GM19035 (cell line): ENCODE results near the gene TAF11L2.
"Not testable (repeated sequence)": the region's sequence is repeated elsewhere in the genome, so short reads cannot be mapped to it uniquely, and the experiment has no call there.

ENCODE experiments used
- ATAC-seq: cut with Tn5 transposase; IDR thresholded peaks from one replicate; pipeline ENCODE4 v1.9.1; 2021; ENCODE audit not compliant: unreplicated experiment

The TAF11L2 gene

GRCh38 chr5:17497931-17498330 is at the start of gene TAF11L2:
Gene TAF11L2, plus strand, starts transcription at chr5:17498231.
- not testable (repeated sequence) for ATAC-seq

- ATAC-seq: no peak
Measured at GRCh38 chr5:17448877-17449276, 49.2 kb upstream of the TAF11L2 start.

- no peak for ATAC-seq
Measured at GRCh38 chr5:17452936-17453335, 45.1 kb upstream of the TAF11L2 start.

- ATAC-seq: no peak
Measured at GRCh38 chr5:17455942-17456341, 42.1 kb upstream of the TAF11L2 start.

GRCh38 chr5:17461793-17462192 is 36.2 kb upstream of the TAF11L2 start:
- ATAC-seq: no peak

GRCh38 chr5:17463653-17464052 is 34.4 kb upstream of the TAF11L2 start:
- no peak for ATAC-seq

GRCh38 chr5:17470064-17470463 is 28.0 kb upstream of the TAF11L2 start:
- ATAC-seq: no peak

- not testable (repeated sequence) for ATAC-seq
Measured at GRCh38 chr5:17475064-17475463, 23.0 kb upstream of the TAF11L2 start.

GRCh38 chr5:17477043-17477442 is 21.0 kb upstream of the TAF11L2 start:
- no peak for ATAC-seq

GRCh38 chr5:17477573-17478265 is 20.3 kb upstream of the TAF11L2 start:
- ATAC-seq: no peak

- no peak for ATAC-seq
Measured at GRCh38 chr5:17481378-17481777, 16.7 kb upstream of the TAF11L2 start.

GRCh38 chr5:17482790-17483189 is 15.2 kb upstream of the TAF11L2 start:
- no peak for ATAC-seq

- ATAC-seq: not testable (repeated sequence)
Measured at GRCh38 chr5:17486464-17487173, 11.4 kb upstream of the TAF11L2 start.

- ATAC-seq: no peak
Measured at GRCh38 chr5:17487174-17487512, 10.9 kb upstream of the TAF11L2 start.

- ATAC-seq: not testable (repeated sequence)
Measured at GRCh38 chr5:17491257-17491656, 6.8 kb upstream of the TAF11L2 start.

GRCh38 chr5:17492770-17493169 is 5.3 kb upstream of the TAF11L2 start:
- no peak for ATAC-seq

- no peak for ATAC-seq
Measured at GRCh38 chr5:17497446-17497845, 585 bp upstream of the TAF11L2 start.

GRCh38 chr5:17511775-17512325 is 13.8 kb downstream of the TAF11L2 start:
- ATAC-seq: no peak

GRCh38 chr5:17517526-17517925 is 19.5 kb downstream of the TAF11L2 start:
- ATAC-seq: not testable (repeated sequence)

- not testable (repeated sequence) for ATAC-seq
Measured at GRCh38 chr5:17518067-17518466, 20.0 kb downstream of the TAF11L2 start, which contains the start of gene TAF11L3. Gene TAF11L3, plus strand, starts transcription at chr5:17518367.

GRCh38 chr5:17519508-17519907 is 21.5 kb downstream of the TAF11L2 start:
- not testable (repeated sequence) for ATAC-seq

GRCh38 chr5:17521501-17521900 is 23.5 kb downstream of the TAF11L2 start, which contains the start of gene TAF11L4:
Gene TAF11L4, plus strand, starts transcription at chr5:17521801.
- not testable (repeated sequence) for ATAC-seq
